PFSK-1 (cell line): ENCODE results near the gene SRRM1.

Source experiments
- FOXP2 ChIP-seq: optimal IDR thresholded peaks from 2 replicates; pipeline ENCODE3; 2011; ENCODE audit warnings: borderline replicate concordance, control low read depth, inconsistent platforms; ENCODE audit not compliant: insufficient read depth; ENCODE audit errors: extremely low read length, extremely low read depth
- POLR2AphosphoS5 ChIP-seq: IDR thresholded peaks from 2 replicates; pipeline ENCODE4 v1.6.1; 2012; ENCODE audit warnings: low read depth, mild to moderate bottlenecking, control low read depth, low read length, moderate library complexity
- SIN3A ChIP-seq: IDR thresholded peaks from 2 replicates; pipeline ENCODE4 v1.6.1; 2012; ENCODE audit warnings: mild to moderate bottlenecking, low read length, moderate library complexity, borderline replicate concordance; ENCODE audit not compliant: insufficient read depth
- TAF1 ChIP-seq: IDR thresholded peaks from 2 replicates; pipeline ENCODE4 v1.6.1; 2012; ENCODE audit warnings: low read length, control low read depth, borderline replicate concordance; ENCODE audit not compliant: insufficient read depth
- TF ChIP-seq, protein P1 (sequence below), 2 experiments: IDR thresholded peaks; 2 replicates each; pipeline versions ENCODE4 v1.6.1 to v1.8.0; 2011 to 2012; ENCODE audit warnings: low read depth in 2 of 2, low read length in 2 of 2, control low read depth in 1 of 2, inconsistent platforms in 1 of 2, mild to moderate bottlenecking in 1 of 2, moderate library complexity in 1 of 2; ENCODE audit not compliant: insufficient read depth in 1 of 2

- TF ChIP-seq, protein P1, sequence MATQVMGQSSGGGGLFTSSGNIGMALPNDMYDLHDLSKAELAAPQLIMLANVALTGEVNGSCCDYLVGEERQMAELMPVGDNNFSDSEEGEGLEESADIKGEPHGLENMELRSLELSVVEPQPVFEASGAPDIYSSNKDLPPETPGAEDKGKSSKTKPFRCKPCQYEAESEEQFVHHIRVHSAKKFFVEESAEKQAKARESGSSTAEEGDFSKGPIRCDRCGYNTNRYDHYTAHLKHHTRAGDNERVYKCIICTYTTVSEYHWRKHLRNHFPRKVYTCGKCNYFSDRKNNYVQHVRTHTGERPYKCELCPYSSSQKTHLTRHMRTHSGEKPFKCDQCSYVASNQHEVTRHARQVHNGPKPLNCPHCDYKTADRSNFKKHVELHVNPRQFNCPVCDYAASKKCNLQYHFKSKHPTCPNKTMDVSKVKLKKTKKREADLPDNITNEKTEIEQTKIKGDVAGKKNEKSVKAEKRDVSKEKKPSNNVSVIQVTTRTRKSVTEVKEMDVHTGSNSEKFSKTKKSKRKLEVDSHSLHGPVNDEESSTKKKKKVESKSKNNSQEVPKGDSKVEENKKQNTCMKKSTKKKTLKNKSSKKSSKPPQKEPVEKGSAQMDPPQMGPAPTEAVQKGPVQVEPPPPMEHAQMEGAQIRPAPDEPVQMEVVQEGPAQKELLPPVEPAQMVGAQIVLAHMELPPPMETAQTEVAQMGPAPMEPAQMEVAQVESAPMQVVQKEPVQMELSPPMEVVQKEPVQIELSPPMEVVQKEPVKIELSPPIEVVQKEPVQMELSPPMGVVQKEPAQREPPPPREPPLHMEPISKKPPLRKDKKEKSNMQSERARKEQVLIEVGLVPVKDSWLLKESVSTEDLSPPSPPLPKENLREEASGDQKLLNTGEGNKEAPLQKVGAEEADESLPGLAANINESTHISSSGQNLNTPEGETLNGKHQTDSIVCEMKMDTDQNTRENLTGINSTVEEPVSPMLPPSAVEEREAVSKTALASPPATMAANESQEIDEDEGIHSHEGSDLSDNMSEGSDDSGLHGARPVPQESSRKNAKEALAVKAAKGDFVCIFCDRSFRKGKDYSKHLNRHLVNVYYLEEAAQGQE (IDR thresholded peaks at IDR 0.05; ENCODE audit: insufficient read depth in 1 of 2, low read depth in 2 of 2, low read length in 2 of 2), result no peak
- TF ChIP-seq POLR2AphosphoS5 (no peak), SIN3A (no peak), TAF1 (no peak), FOXP2 (no peak)
Observed at GRCh38 chr1:24605534-24606295, 37.4 kb upstream of the SRRM1 start.
